Activated CD4-positive, CD25-positive, alpha-beta regulatory T cell treated with anti-CD3 and anti-CD28 coated beads, Interleukin-2, amount 50 U/mL, for 16 hours (primary cell): ENCODE results near the gene USP28.

Experiments
- DNase-seq: peaks from one replicate; pipeline ENCODE4 v3.0.0-alpha.2; 2020; ENCODE audit warnings: low read depth, low spot score

USP28 gene

GRCh38 chr11:113876798-113877669 is 1.7 kb upstream of the USP28 start:
- no peak for DNase-seq

GRCh38 chr11:113876074-113876797 is 864 bp upstream of the USP28 start:
- DNase-seq, result no peak

GRCh38 chr11:113874581-113875233 is 665 bp downstream of the USP28 start:
- no peak for DNase-seq

- DNase-seq, result no peak
These were observed 1.3 kb downstream of the USP28 start for GRCh38 chr11:113874096-113874495.

GRCh38 chr11:113873236-113873626 is 2.1 kb downstream of the USP28 start:
- no peak for DNase-seq

- DNase-seq, result no peak
These were observed 4.0 kb downstream of the USP28 start for GRCh38 chr11:113871336-113871735.

GRCh38 chr11:113867843-113868503 is 7.4 kb downstream of the USP28 start:
- DNase-seq, result no peak

- DNase-seq, result no peak
These were observed 9.5 kb downstream of the USP28 start for GRCh38 chr11:113865873-113866272.

GRCh38 chr11:113864410-113864809 is 11.0 kb downstream of the USP28 start:
- no peak for DNase-seq

GRCh38 chr11:113862435-113862834 is 12.9 kb downstream of the USP28 start:
- no peak for DNase-seq

- no peak for DNase-seq
These were observed 15.7 kb downstream of the USP28 start for GRCh38 chr11:113859665-113860064.

GRCh38 chr11:113856966-113857759 is 18.2 kb downstream of the USP28 start:
- DNase-seq, result no peak

- DNase-seq, result no peak
These were observed 19.6 kb downstream of the USP28 start for GRCh38 chr11:113855803-113856202.

GRCh38 chr11:113850188-113850587 is 25.2 kb downstream of the USP28 start:
- no peak for DNase-seq

GRCh38 chr11:113849713-113850112 is 25.7 kb downstream of the USP28 start:
- DNase-seq, result no peak

- no peak for DNase-seq
These were observed 27.8 kb downstream of the USP28 start for GRCh38 chr11:113847580-113847979.

- DNase-seq, result no peak
These were observed 28.3 kb downstream of the USP28 start for GRCh38 chr11:113847111-113847510.

GRCh38 chr11:113841691-113842090 is 33.7 kb downstream of the USP28 start:
- no peak for DNase-seq

- DNase-seq, result no peak
These were observed 34.3 kb downstream of the USP28 start for GRCh38 chr11:113840932-113841664.

- no peak for DNase-seq
These were observed 35.5 kb downstream of the USP28 start for GRCh38 chr11:113839842-113840241.
